Left lung (tissue), 10 donors: ENCODE results near the gene STMN1. TPM values are rescaled to one million over a fixed set of nuclear protein-coding genes. Genes with fewer than 3 reads are reported as not detected.
A peak's percentile ranks its signal among the peaks of the same experiment; 100 is the strongest.

Experiments
- ATAC-seq: fragments of 200-7000 bp; cut with Tn5 transposase; one replicate; pipeline ENCODE4 v1.9.1; 2020; ENCODE audit warnings: moderate library complexity
- DNase-seq, 4 donors: peaks; one replicate each; pipeline ENCODE4 v3.0.0-alpha.2; 2013 to 2020
- H3K27ac ChIP-seq, 2 donors: fragments of 200-600 bp; sonication (generic) in 1 of 2; one replicate each; pipeline versions ENCODE4 v1.5.0 to v1.8.0; 2020 to 2021
- H3K27me3 ChIP-seq, 2 donors: fragments of 200-600 bp; sonication (generic) in 1 of 2; one replicate each; pipeline versions ENCODE4 v1.5.0 to v1.8.0; 2020 to 2021
- H3K36me3 ChIP-seq, 2 donors: fragments of 200-600 bp; sonication (generic) in 1 of 2; one replicate each; pipeline versions ENCODE4 v1.5.0 to v1.8.0; 2020 to 2021
- H3K4me1 ChIP-seq, 2 donors: fragments of 200-600 bp; one replicate each; pipeline ENCODE4 v1.8.0; 2021
- H3K4me3 ChIP-seq, 2 donors: fragments of 200-600 bp; sonication (generic) in 1 of 2; one replicate each; pipeline versions ENCODE4 v1.5.0 to v1.8.0; 2020 to 2021; ENCODE audit warnings: mild to moderate bottlenecking in 1 of 2
- H3K9me3 ChIP-seq, 2 donors: fragments of 200-600 bp; sonication (generic) in 1 of 2; one replicate each; pipeline versions ENCODE4 v1.5.0 to v1.8.0; 2020 to 2021
- intact Hi-C, 2 donors: fragments of 100-400 bp; cut with DNase I; formaldehyde crosslinking; loops; one replicate each; pipeline versions ENCODE4 v1.11.2 to v1.14.2; 2022
- polyA plus RNA-seq, 6 donors: library from polyadenylated mRNA; unstranded; fragments of 120-200 nt; gene quantifications; one replicate each; pipeline ENCODE4 v1.2.1, GENCODE V29; 2013; ENCODE audit not compliant: insufficient read length in 6 of 6
- total RNA-seq, 2 donors: library from RNA; stranded (reverse); fragmentation: NEBNext Ultra II Directional; extraction: Animal tissue kit (Norgen Biotek cat#: 25700); gene quantifications; one replicate each; pipeline ENCODE4 v1.2.1, GENCODE V29; 2021
- TF ChIP-seq, protein P1 (sequence below), 2 donors: fragments of 200-600 bp; sonication (generic) in 1 of 2; IDR thresholded peaks; one replicate each; pipeline versions ENCODE4 v1.5.0 to v1.8.0; 2021; ENCODE audit warnings: antibody characterized with exemption in 2 of 2
- donor health status: DM: no; HTN: yes; CAD: no.
- donor health status: DM: no; HTN: no; CAD: no.

STMN1 gene
- total and polyA plus RNA-seq, 8 donors, result 50.7 to 1,392 (median 917) TPM

- ATAC-seq (no peak), DNase-seq (no peak)
- Histone ChIP-seq H3K9me3 (no peaks in the 10 kb centered on the region), H3K4me3 (no peak overlapping the region), H3K4me1 (peaks cover 6 to 28% of the 10 kb centered on the region in 2 donors), H3K27ac (peak overlapping the region; percentile 43 to 53), H3K27me3 (no peaks in the 10 kb centered on the region), H3K36me3 (no peaks in the 10 kb centered on the region)
- intact Hi-C loops, result no loop called here
- TF ChIP-seq, protein P1, sequence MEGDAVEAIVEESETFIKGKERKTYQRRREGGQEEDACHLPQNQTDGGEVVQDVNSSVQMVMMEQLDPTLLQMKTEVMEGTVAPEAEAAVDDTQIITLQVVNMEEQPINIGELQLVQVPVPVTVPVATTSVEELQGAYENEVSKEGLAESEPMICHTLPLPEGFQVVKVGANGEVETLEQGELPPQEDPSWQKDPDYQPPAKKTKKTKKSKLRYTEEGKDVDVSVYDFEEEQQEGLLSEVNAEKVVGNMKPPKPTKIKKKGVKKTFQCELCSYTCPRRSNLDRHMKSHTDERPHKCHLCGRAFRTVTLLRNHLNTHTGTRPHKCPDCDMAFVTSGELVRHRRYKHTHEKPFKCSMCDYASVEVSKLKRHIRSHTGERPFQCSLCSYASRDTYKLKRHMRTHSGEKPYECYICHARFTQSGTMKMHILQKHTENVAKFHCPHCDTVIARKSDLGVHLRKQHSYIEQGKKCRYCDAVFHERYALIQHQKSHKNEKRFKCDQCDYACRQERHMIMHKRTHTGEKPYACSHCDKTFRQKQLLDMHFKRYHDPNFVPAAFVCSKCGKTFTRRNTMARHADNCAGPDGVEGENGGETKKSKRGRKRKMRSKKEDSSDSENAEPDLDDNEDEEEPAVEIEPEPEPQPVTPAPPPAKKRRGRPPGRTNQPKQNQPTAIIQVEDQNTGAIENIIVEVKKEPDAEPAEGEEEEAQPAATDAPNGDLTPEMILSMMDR (IDR thresholded peaks at IDR 0.05), result no peak
Observed at GRCh38 chr1:25889470-25889869, 16.7 kb downstream of the STMN1 start.

DNA sequence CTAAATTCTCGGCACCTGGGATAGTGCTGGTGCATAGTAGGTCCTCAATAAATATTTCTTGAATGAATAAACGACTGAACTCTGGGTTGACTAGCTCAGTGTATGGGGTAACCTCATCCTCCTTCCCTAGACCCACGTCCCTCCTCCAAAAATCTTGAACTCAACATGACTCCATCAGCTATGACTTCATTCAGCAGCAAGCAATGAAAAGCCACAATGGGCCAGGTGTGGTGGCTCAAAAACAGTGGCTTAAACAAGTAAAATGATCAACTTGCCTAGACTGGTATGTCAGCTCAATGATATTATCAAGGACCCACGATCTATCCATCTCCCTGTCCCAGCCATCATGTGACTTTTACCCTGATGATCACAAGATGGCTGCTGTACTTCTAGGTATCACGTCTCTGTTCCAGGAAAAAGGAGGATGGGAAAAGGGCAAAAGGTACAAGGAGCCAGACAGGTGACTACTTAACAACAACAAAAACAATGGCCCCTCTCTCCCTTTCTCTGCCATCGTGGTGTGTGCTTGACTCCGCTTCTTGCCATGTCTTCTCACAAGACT, 17.7 kb downstream of the STMN1 start:
- TF ChIP-seq, protein P1 (IDR thresholded peaks at IDR 0.05), result no peak
- DNase-seq (no peak), ATAC-seq (no peak)
- Histone ChIP-seq H3K9me3 (no peaks in the 10 kb centered on the region), H3K4me3 (no peak overlapping the region), H3K27ac (no peak overlapping the region), H3K27me3 (no peaks in the 10 kb centered on the region), H3K4me1 (peaks cover 6 to 28% of the 10 kb centered on the region in 2 donors), H3K36me3 (no peaks in the 10 kb centered on the region)
- intact Hi-C loops, result no loop called here

DNA sequence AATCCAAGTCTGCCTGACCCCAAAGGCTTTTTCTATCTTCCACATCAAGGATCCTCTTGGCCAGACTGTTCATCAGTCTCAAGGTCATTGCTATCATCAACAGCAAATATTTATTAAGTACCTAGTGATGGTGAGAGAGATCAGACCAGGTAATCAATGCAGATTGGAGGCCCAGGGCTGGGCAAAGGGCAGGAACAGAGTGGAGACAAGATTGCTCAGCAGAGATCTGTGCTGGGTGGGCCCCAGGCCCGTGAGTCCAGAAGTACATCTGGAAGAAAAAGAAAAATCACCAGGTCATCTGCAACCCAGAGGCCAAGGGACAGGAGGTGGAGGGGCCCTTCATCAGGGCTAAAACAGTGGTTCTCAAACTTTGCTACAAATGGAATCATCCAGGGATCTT, 20.6 kb downstream of the STMN1 start:
- TF ChIP-seq, protein P1 (IDR thresholded peaks at IDR 0.05), result no peak
- no peak for DNase-seq
- intact Hi-C loops, result no loop called here
- H3K9me3 ChIP-seq, result no peaks in the 10 kb centered on the region
- no peak overlapping the region for H3K4me3 ChIP-seq
- no peak overlapping the region for H3K27ac ChIP-seq
- H3K27me3 ChIP-seq, result no peaks in the 10 kb centered on the region
- H3K36me3 ChIP-seq, result no peaks in the 10 kb centered on the region
- no peak for ATAC-seq
- peaks cover 0 to 4% of the 10 kb centered on the region in 2 donors for H3K4me1 ChIP-seq

DNA sequence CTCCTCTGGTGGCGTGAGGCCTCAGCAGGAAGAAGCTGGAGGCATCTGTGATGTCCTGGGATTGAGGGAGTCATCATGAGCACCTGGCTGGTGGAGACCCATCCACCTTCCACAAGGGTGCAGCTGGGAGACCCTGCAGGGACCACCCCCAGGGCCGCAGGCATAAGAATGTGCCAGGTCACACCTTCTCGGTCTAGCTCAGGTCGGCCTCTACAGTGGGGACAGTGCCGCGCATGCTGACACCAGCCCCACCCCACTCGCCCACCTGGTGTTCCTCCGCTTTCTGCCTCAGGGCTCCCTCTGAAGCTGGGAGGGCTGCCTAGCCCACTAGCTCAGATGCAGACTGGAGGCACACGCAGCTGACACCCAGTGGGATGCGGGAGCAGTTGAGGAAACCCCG, 25.0 kb downstream of the STMN1 start:
- TF ChIP-seq, protein P1 (IDR thresholded peaks at IDR 0.05), result no peak
- H3K36me3 ChIP-seq, result no peaks in the 10 kb centered on the region
- no peak overlapping the region for H3K4me3 ChIP-seq
- DNase-seq, result no peak
- intact Hi-C loops, result no loop called here
- peaks cover 0 to 4% of the 10 kb centered on the region in 2 donors for H3K4me1 ChIP-seq
- no peak overlapping the region for H3K27ac ChIP-seq
- no peaks in the 10 kb centered on the region for H3K27me3 ChIP-seq
- no peaks in the 10 kb centered on the region for H3K9me3 ChIP-seq
- ATAC-seq, result no peak

DNA sequence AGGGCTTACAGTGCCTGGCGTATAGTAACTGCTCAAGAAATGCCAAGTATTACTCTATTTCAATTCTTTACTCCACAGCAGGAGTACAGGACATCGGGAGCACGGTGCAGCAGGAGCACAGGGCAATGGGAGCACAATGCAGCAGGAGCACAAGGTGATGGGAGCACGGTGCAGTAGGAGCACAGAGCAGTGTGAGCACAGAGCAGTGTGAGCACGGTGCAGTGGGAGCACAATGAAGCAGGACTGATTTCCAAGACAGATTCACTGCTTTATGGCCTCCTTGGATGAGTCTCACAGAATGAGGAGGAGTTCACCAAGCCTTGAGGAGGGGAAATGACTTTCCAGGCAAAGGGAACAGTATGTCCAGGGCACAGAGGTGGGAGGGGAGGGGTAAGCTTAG, 25.7 kb downstream of the STMN1 start:
- H3K4me1 ChIP-seq, result peaks cover 0 to 12% of the 10 kb centered on the region in 2 donors
- TF ChIP-seq, protein P1 (IDR thresholded peaks at IDR 0.05), result no peak
- no peak for ATAC-seq
- H3K27ac ChIP-seq, result no peak overlapping the region
- no peak for DNase-seq
- no peaks in the 10 kb centered on the region for H3K27me3 ChIP-seq
- H3K4me3 ChIP-seq, result no peak overlapping the region
- H3K9me3 ChIP-seq, result no peaks in the 10 kb centered on the region
- intact Hi-C loops, result no loop called here
- H3K36me3 ChIP-seq, result no peaks in the 10 kb centered on the region
